SU-DHL-6 (cell line): ENCODE results near the gene COX15.

Source experiments
- H2AFZ ChIP-seq: fragments of 200-600 bp; sonication (generic); 2 replicates; pipeline ENCODE4 v1.6.1; 2014; ENCODE audit warnings: low read depth, mild to moderate bottlenecking, moderate library complexity, mixed read lengths, antibody characterized with exemption, low read length; ENCODE audit not compliant: severe bottlenecking
- H3F3A ChIP-seq: fragments of 200-600 bp; shearing (Covaris generic); 2 replicates; pipeline ENCODE4 v1.6.0; 2016; ENCODE audit warnings: antibody characterized with exemption, mild to moderate bottlenecking; ENCODE audit not compliant: insufficient read depth
- H3K27ac ChIP-seq: fragments of 200-600 bp; sonication (generic); 2 replicates; pipeline ENCODE4 v1.5.1; 2016; ENCODE audit warnings: low read depth, mild to moderate bottlenecking, low read length, moderate library complexity, mixed read lengths
- H3K27me3 ChIP-seq: fragments of 200-600 bp; sonication (generic), shearing (Covaris generic); 2 replicates; pipeline ENCODE4 v1.6.0; 2014; ENCODE audit warnings: mild to moderate bottlenecking, low read length
- H3K36me3 ChIP-seq: fragments of 200-600 bp; sonication (generic); 2 replicates; pipeline ENCODE4 v1.6.1; 2014; ENCODE audit warnings: mild to moderate bottlenecking, low read length, mixed read lengths
- H3K4me2 ChIP-seq: fragments of 300-600, 200-600 bp; shearing (Covaris generic), sonication (generic); 2 replicates; pipeline ENCODE4 v1.6.0; 2014; ENCODE audit warnings: low read length, low read depth, mild to moderate bottlenecking; ENCODE audit not compliant: poor library complexity, severe bottlenecking
- H3K4me3 ChIP-seq: fragments of 200-600 bp; sonication (generic); 2 replicates; pipeline ENCODE4 v1.5.1; 2014; ENCODE audit warnings: antibody characterized with exemption, low read length, mild to moderate bottlenecking, mixed read lengths; ENCODE audit not compliant: insufficient read depth, poor library complexity, severe bottlenecking
- H3K79me2 ChIP-seq: fragments of 200-600 bp; sonication (generic); 2 replicates; pipeline ENCODE4 v1.6.1; 2014; ENCODE audit warnings: mild to moderate bottlenecking, low read length, moderate library complexity; ENCODE audit not compliant: insufficient read depth
- H3K9ac ChIP-seq: fragments of 200-600 bp; sonication (generic); 2 replicates; pipeline ENCODE4 v1.7.0; 2014; ENCODE audit warnings: mild to moderate bottlenecking, low read length
- H3K9me2 ChIP-seq: fragments of 200-600 bp; sonication (generic); replicated peaks from 2 replicates; pipeline ENCODE4 v1.6.1; 2014; ENCODE audit warnings: low read length; ENCODE audit not compliant: insufficient read depth
- H3K9me3 ChIP-seq: fragments of 200-600 bp; sonication (generic); 2 replicates; pipeline ENCODE4 v1.6.1; 2014; ENCODE audit warnings: low read length, mixed read lengths; ENCODE audit not compliant: insufficient read depth
- H4K20me1 ChIP-seq: fragments of 200-600 bp; sonication (generic); 2 replicates; pipeline ENCODE4 v1.6.1; 2014; ENCODE audit warnings: low read depth, mild to moderate bottlenecking, antibody characterized with exemption, low read length, moderate library complexity, mixed read lengths
- CTCF ChIP-seq: fragments of 200-600 bp; sonication (generic); IDR thresholded peaks from one replicate; pipeline ENCODE4 v1.5.1; 2017; ENCODE audit warnings: antibody characterized with exemption, mild to moderate bottlenecking, low read length, moderate library complexity; ENCODE audit not compliant: insufficient read depth, poor library complexity, severe bottlenecking
- EZH2phosphoT487 ChIP-seq: fragments of 200-600 bp; sonication (generic), shearing (Covaris generic); conservative IDR thresholded peaks from 2 replicates; pipeline ENCODE4 v1.6.1; 2018; ENCODE audit warnings: mild to moderate bottlenecking, antibody characterized with exemption, low read length, moderate library complexity, mixed read lengths

Gene COX15

DNA sequence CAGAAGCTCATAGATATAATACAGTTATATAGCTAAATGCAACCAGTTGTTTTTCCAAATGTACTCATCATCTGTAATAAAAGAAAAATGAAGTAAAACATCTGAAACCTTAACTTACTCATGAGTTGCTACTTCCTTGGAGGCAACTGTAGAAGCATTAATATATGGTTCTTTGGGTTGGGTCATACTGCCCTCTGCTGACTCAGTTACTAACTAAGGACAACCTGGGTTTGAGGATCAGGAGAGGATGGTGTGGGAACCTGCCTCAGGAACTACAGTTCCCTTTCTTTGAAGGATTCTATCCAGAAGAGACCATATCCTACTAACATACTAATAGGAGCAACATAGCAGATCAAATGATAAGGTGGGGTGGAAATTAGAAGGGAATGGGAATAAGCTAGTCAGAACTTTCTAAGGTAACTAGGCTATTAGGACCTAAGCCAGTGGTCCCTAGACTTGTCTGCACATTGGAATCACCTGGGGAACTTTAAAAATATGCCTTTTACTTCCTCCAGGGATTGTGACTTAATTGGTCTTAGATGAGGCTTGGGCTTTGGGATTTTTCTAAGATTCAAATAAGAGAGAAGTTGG is 20.7 kb downstream of the COX15 start:
- Histone ChIP-seq H3K9me2 (no peaks in the 10 kb centered on the region), H3K9me3 (no peaks in the 10 kb centered on the region), H4K20me1 (no peaks in the 10 kb centered on the region), H3K36me3 (no peaks in the 10 kb centered on the region; the same call in 1 of the 2 replicates), H3K27me3 (no peaks in the 10 kb centered on the region), H3K79me2 (no peaks in the 10 kb centered on the region), H2AFZ (no peak overlapping the region), H3K4me3 (no peak overlapping the region), H3K27ac (no peak overlapping the region), H3F3A (0 out of 2 replicates have a peak, but pooled peaks cover 7% of the 10 kb centered on the region), H3K9ac (no peak overlapping the region), H3K4me2 (no peak overlapping the region)
- TF ChIP-seq EZH2phosphoT487 (no peak), CTCF (peak; percentile 53)

DNA sequence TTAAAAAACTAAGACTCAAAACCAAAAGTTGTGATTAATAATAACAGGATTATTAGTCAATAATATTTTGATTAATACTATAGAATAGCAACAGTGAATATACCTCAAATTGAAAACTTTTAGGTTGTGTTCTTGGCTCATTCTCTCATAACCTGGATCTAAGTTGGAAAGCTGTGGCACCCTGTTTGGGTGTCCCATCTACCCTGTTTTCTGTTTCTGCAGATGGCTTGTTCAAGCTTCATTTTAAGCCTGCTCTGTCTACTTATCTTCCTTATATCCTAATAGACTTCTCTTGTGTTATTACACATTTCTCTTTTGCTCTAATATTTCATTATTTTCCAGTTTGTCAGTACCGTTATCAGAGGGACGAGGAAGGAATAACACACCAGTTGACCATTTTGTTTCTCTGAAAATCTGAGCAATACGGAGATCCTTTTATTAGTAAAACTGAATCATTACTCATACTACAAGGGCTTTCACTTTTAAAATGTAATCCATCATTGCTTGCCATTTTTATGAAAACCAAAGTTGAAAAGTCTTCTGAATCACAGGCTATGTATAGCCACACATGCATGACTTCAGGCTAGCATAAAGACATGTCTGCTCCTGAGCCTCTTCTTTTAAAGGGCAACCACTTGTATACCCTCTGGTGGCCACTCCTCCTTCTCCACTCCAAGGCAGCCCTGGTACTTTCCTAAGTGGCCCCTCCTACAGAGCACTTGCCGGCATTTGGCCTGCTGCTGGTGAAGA is 22.3 kb downstream of the COX15 start:
- 0 out of 2 replicates have a peak, but pooled peaks cover 7% of the 10 kb centered on the region for H3F3A ChIP-seq
- no peaks in the 10 kb centered on the region for H3K9me3 ChIP-seq
- H3K79me2 ChIP-seq = no peaks in the 10 kb centered on the region
- H3K36me3 ChIP-seq = no peaks in the 10 kb centered on the region; the same call in 1 of the 2 replicates
- H3K27ac ChIP-seq = no peak overlapping the region
- H3K4me3 ChIP-seq = no peak overlapping the region
- H4K20me1 ChIP-seq = no peaks in the 10 kb centered on the region
- no peaks in the 10 kb centered on the region for H3K27me3 ChIP-seq
- H2AFZ ChIP-seq = no peak overlapping the region
- no peak overlapping the region for H3K9ac ChIP-seq
- H3K9me2 ChIP-seq = no peaks in the 10 kb centered on the region
- H3K4me2 ChIP-seq = no peak overlapping the region
- TF ChIP-seq EZH2phosphoT487 = no peak
- no peak for TF ChIP-seq CTCF

- no peaks in the 10 kb centered on the region; the same call in 1 of the 2 replicates for H3K36me3 ChIP-seq
- H4K20me1 ChIP-seq = no peaks in the 10 kb centered on the region
- H3K9me3 ChIP-seq = no peaks in the 10 kb centered on the region
- H3K9me2 ChIP-seq = no peaks in the 10 kb centered on the region
- no peak for TF ChIP-seq CTCF
- no peak for TF ChIP-seq EZH2phosphoT487
- no peak overlapping the region for H3K27ac ChIP-seq
- no peaks in the 10 kb centered on the region for H3K79me2 ChIP-seq
- no peaks in the 10 kb centered on the region for H3K27me3 ChIP-seq
- 0 out of 2 replicates have a peak, but pooled peaks cover 7% of the 10 kb centered on the region for H3F3A ChIP-seq
- H3K4me3 ChIP-seq = no peak overlapping the region
- H3K4me2 ChIP-seq = no peak overlapping the region
- no peak overlapping the region for H3K9ac ChIP-seq
- H2AFZ ChIP-seq = no peak overlapping the region
These were observed 23.4 kb downstream of the COX15 start for GRCh38 chr10:99708428-99709012.
